Endodermal cell (in vitro differentiated cells): Measurements from ENCODE around the gene CYSRT1. TPM values are rescaled to one million over a fixed set of nuclear protein-coding genes. Genes with fewer than 3 reads are reported as not detected.

Source experiments
- DNase-seq: peaks from one replicate; pipeline ENCODE4 v3.0.0-alpha.2; 2017
- H3K27ac ChIP-seq: 2 replicates; pipeline ENCODE4 v1.5.1; 2013; ENCODE audit warnings: mild to moderate bottlenecking, low read depth, low read length, moderate library complexity
- H3K27me3 ChIP-seq: 2 replicates; pipeline ENCODE4 v1.6.1; 2013; ENCODE audit warnings: mild to moderate bottlenecking, low read length, moderate library complexity; ENCODE audit not compliant: insufficient read depth, control insufficient read depth, poor library complexity, severe bottlenecking
- H3K36me3 ChIP-seq: 2 replicates; pipeline ENCODE4 v1.7.0; 2013; ENCODE audit warnings: mild to moderate bottlenecking, low read length, moderate library complexity; ENCODE audit not compliant: control insufficient read depth, insufficient read depth
- H3K4me1 ChIP-seq: one replicate; pipeline ENCODE4 v1.7.0; 2013; ENCODE audit warnings: low read length; ENCODE audit not compliant: control insufficient read depth, insufficient read depth
- H3K4me3 ChIP-seq: 2 replicates; pipeline ENCODE4 v1.5.1; 2013; ENCODE audit warnings: mild to moderate bottlenecking, low read length, moderate library complexity
- H3K9ac ChIP-seq: 2 replicates; pipeline ENCODE4 v1.6.1; 2013; ENCODE audit warnings: mild to moderate bottlenecking, low read length, moderate library complexity; ENCODE audit not compliant: poor library complexity, severe bottlenecking; ENCODE audit errors: extremely low read depth
- H3K9me3 ChIP-seq: 2 replicates; pipeline ENCODE4 v1.6.1; 2013; ENCODE audit warnings: mild to moderate bottlenecking, low read length, moderate library complexity; ENCODE audit not compliant: control insufficient read depth
- H3K27ac Mint-ChIP-seq: 2 replicates; pipeline ENCODE4 v1.8.0; 2020; ENCODE audit warnings: mixed read lengths
- H3K27me3 Mint-ChIP-seq: 2 replicates; pipeline ENCODE4 v1.8.0; 2021; ENCODE audit warnings: mild to moderate bottlenecking, mixed read lengths; ENCODE audit not compliant: insufficient read depth
- H3K36me3 Mint-ChIP-seq: 2 replicates; pipeline ENCODE4 v1.8.0; 2020; ENCODE audit warnings: low read depth, mixed read lengths
- H3K4me1 Mint-ChIP-seq: 2 replicates; pipeline ENCODE4 v1.8.0; 2020; ENCODE audit warnings: mixed read lengths
- H3K4me3 Mint-ChIP-seq: 2 replicates; pipeline ENCODE4 v1.8.0; 2020; ENCODE audit warnings: mild to moderate bottlenecking, moderate library complexity, mixed read lengths
- H3K9me3 Mint-ChIP-seq: 2 replicates; pipeline ENCODE4 v1.8.0; 2020; ENCODE audit warnings: mild to moderate bottlenecking, mixed read lengths
- WGBS, 2 experiments: methylation state at CpG; one replicate each; pipeline versions ENCODE4 v1.1.5 to v1.1.7; 2013; ENCODE audit warnings: missing lambda C conversion rate in 2 of 2, mixed read lengths in 1 of 2; ENCODE audit not compliant: insufficient coverage in 1 of 2, insufficient read length in 1 of 2; 5-methylcytosine and 5-hydroxymethylcytosine counted together
- total RNA-seq, 2 donors: library from RNA; stranded (reverse); fragmentation: NEBNext Ultra II Directional in 1 of 2; extraction: Animal tissue kit (Norgen Biotek cat#: 25700) in 1 of 2; gene quantifications; 2 replicates in 1 of 2; 3 replicates in 1 of 2; pipeline ENCODE4 v1.2.1, GENCODE V29; 2021
- TF ChIP-seq, protein P1 (sequence below): fragments of 200-600 bp; sonication (generic); conservative IDR thresholded peaks from 2 replicates; pipeline ENCODE4 v1.5.0; 2021; ENCODE audit warnings: antibody characterized with exemption, mild to moderate bottlenecking

Gene CYSRT1
- total RNA-seq, 2 donors from 2014 or later = 1.4 to 1.8 TPM

DNA sequence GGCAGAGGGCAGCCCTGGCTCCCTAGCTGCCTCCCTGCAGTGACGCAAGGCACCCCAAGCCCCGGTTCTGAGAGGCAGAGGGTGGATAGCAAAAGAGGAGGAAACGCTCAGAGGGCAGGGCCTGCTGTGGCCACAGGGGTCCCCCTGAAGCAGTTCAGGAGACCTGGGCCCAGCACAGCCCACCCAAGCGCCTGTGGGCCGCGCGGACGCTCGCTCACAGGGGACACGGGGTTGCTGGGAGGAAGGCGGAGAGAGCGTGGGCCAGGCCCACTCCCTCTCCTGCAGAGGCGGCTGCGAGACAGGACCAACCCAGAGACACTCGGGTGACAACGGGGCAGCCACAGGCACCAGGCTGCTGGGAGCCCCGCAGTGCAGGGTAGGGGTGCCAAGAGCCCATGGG is 45.2 kb upstream of the CYSRT1 start:
- peaks cover 14% of the 10 kb centered on the region for H3K27me3 ChIP-seq
- H3K27ac ChIP-seq = no peak overlapping the region
- Mint-ChIP-seq H3K27ac (no peak overlapping the region), H3K4me1 (no peaks in the 10 kb centered on the region), H3K4me3 (no peak overlapping the region), H3K36me3 (peaks cover 22% of the 10 kb centered on the region), H3K27me3 (no peaks in the 10 kb centered on the region), H3K9me3 (no peaks in the 10 kb centered on the region)
- WGBS, 2 experiments = 93 to 98% methylated on average over 10 to 17 of the region's 17 CpGs
- DNase-seq = no peak
- TF ChIP-seq, protein P1, sequence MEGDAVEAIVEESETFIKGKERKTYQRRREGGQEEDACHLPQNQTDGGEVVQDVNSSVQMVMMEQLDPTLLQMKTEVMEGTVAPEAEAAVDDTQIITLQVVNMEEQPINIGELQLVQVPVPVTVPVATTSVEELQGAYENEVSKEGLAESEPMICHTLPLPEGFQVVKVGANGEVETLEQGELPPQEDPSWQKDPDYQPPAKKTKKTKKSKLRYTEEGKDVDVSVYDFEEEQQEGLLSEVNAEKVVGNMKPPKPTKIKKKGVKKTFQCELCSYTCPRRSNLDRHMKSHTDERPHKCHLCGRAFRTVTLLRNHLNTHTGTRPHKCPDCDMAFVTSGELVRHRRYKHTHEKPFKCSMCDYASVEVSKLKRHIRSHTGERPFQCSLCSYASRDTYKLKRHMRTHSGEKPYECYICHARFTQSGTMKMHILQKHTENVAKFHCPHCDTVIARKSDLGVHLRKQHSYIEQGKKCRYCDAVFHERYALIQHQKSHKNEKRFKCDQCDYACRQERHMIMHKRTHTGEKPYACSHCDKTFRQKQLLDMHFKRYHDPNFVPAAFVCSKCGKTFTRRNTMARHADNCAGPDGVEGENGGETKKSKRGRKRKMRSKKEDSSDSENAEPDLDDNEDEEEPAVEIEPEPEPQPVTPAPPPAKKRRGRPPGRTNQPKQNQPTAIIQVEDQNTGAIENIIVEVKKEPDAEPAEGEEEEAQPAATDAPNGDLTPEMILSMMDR = no peak
- H3K9ac ChIP-seq = no peak overlapping the region
- peaks cover 7% of the 10 kb centered on the region for H3K36me3 ChIP-seq
- H3K9me3 ChIP-seq = no peaks in the 10 kb centered on the region
- no peak overlapping the region for H3K4me3 ChIP-seq
- H3K4me1 ChIP-seq = no peaks in the 10 kb centered on the region

DNA sequence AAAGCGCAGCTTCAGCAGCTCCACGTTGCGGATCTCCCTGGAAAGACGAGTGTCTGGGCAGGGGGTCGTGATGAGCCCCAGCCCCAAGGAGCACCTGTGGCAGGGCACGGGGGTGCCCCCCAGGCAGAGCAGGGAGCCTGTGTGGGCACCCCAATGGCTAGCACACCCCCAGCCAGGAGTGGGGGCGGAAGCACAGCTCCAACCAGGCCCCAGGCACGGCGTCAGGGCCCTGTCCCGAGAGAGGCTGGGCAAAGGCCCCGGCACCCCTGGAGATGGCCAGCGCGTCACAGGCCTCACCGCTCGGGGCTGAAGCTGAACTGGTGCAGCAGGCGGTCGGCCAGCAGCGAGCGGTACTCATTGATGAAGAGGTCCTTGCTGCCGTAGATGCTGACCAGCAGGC is 44.5 kb upstream of the CYSRT1 start:
- H3K27me3 ChIP-seq = peaks cover 8% of the 10 kb centered on the region
- H3K9me3 ChIP-seq = no peaks in the 10 kb centered on the region
- TF ChIP-seq, protein P1 = no peak
- Mint-ChIP-seq H3K4me1 (no peaks in the 10 kb centered on the region), H3K36me3 (peaks cover 22% of the 10 kb centered on the region), H3K9me3 (no peaks in the 10 kb centered on the region), H3K27ac (no peak overlapping the region), H3K27me3 (no peaks in the 10 kb centered on the region), H3K4me3 (no peak overlapping the region)
- DNase-seq = no peak
- H3K9ac ChIP-seq = no peak overlapping the region
- 94 to 98% methylated on average over 17 to 20 of the region's 20 CpGs for WGBS, 2 experiments
- H3K4me3 ChIP-seq = no peak overlapping the region
- no peak overlapping the region for H3K27ac ChIP-seq
- H3K36me3 ChIP-seq = peaks cover 7% of the 10 kb centered on the region
- no peaks in the 10 kb centered on the region for H3K4me1 ChIP-seq

DNA sequence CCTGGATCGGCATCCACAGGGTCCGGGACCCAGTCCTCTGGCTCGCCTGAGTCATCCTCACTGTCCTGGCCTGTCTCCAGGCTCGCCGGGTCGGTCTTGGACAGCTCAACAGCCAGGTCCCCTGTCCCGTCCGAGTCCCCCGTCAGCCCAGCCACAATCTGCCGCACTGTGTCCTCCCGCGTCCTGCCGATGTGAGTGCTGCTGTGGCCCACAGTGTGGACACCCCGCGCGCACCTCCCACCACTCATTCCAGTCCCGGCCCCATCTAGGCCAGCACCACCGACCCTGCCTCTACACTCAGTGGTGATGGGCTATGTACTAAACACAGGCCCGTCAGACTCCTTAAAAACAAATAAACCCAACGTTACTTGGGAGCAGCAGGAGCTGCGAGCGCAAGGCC is 43.3 kb upstream of the CYSRT1 start:
- H3K4me3 Mint-ChIP-seq = no peak overlapping the region
- H3K27me3 Mint-ChIP-seq = no peaks in the 10 kb centered on the region

More for the DNA sequence above, 43.3 kb upstream of the CYSRT1 start:
- Histone ChIP-seq H3K4me1 (peaks cover 1% of the 10 kb centered on the region), H3K36me3 (peaks cover 12% of the 10 kb centered on the region), H3K9ac (no peak overlapping the region), H3K27me3 (no peaks in the 10 kb centered on the region), H3K27ac (no peak overlapping the region), H3K4me3 (no peak overlapping the region), H3K9me3 (no peaks in the 10 kb centered on the region)
- TF ChIP-seq, protein P1 = no peak
- no peaks in the 10 kb centered on the region for H3K9me3 Mint-ChIP-seq
- no peak overlapping the region for H3K27ac Mint-ChIP-seq
- no peak for DNase-seq
- peaks cover 22% of the 10 kb centered on the region for H3K36me3 Mint-ChIP-seq
- H3K4me1 Mint-ChIP-seq = peaks cover 2% of the 10 kb centered on the region
- WGBS, 2 experiments = 94 to 96% methylated on average over 13 to 22 of the region's 22 CpGs
